HG03342 (cell line): Measurements from ENCODE around the gene ANKRD1.
"Not testable (repeated sequence)": the region's sequence is repeated elsewhere in the genome, so short reads cannot be mapped to it uniquely, and the experiment has no call there.

ENCODE experiments used
- ATAC-seq: cut with Tn5 transposase; IDR thresholded peaks from one replicate; pipeline ENCODE4 v1.9.1; 2021; ENCODE audit warnings: mild to moderate bottlenecking, moderate library complexity; ENCODE audit not compliant: unreplicated experiment

Gene ANKRD1

GRCh38 chr10:90913774-90914420 is 7.0 kb downstream of the ANKRD1 start:
- ATAC-seq, result no peak

- no peak for ATAC-seq
Observed at GRCh38 chr10:90912854-90913479, 7.9 kb downstream of the ANKRD1 start.

GRCh38 chr10:90912174-90912573 is 8.7 kb downstream of the ANKRD1 start:
- no peak for ATAC-seq

- ATAC-seq, result peak; percentile 84
Observed at GRCh38 chr10:90911133-90912051, 9.5 kb downstream of the ANKRD1 start.

GRCh38 chr10:90906596-90906995 is 14.3 kb downstream of the ANKRD1 start:
- no peak for ATAC-seq

GRCh38 chr10:90905925-90906324 is 15.0 kb downstream of the ANKRD1 start:
- ATAC-seq, result no peak

- ATAC-seq, result not testable (repeated sequence)
Observed at GRCh38 chr10:90896916-90897315, 24.0 kb downstream of the ANKRD1 start.

- ATAC-seq, result no peak
Observed at GRCh38 chr10:90893190-90893589, 27.7 kb downstream of the ANKRD1 start.

- no peak for ATAC-seq
Observed at GRCh38 chr10:90890347-90890746, 30.5 kb downstream of the ANKRD1 start.

GRCh38 chr10:90889636-90890035 is 31.3 kb downstream of the ANKRD1 start:
- no peak for ATAC-seq

GRCh38 chr10:90888387-90888786 is 32.5 kb downstream of the ANKRD1 start:
- ATAC-seq, result no peak

- no peak for ATAC-seq
Observed at GRCh38 chr10:90887555-90887954, 33.3 kb downstream of the ANKRD1 start.

- no peak for ATAC-seq
Observed at GRCh38 chr10:90885176-90885575, 35.7 kb downstream of the ANKRD1 start.

GRCh38 chr10:90884431-90884830 is 36.5 kb downstream of the ANKRD1 start:
- ATAC-seq, result no peak

GRCh38 chr10:90880059-90880719 is 40.7 kb downstream of the ANKRD1 start:
- not testable (repeated sequence) for ATAC-seq

GRCh38 chr10:90879062-90879461 is 41.8 kb downstream of the ANKRD1 start:
- ATAC-seq, result no peak

- peak; percentile 9 for ATAC-seq
Observed at GRCh38 chr10:90872648-90873020, 48.3 kb downstream of the ANKRD1 start.

GRCh38 chr10:90871766-90872647 is 48.9 kb downstream of the ANKRD1 start, which contains the start of gene RPP30:
RPP30 (plus strand) TSS chr10:90871974; CDS start chr10:90871987, 13 bp downstream.
- peak; percentile 97 for ATAC-seq

- ATAC-seq, result peak; percentile 46
Observed at GRCh38 chr10:90871279-90871765, 49.6 kb downstream of the ANKRD1 start.

GRCh38 chr10:90866050-90866598 is 54.8 kb downstream of the ANKRD1 start:
- no peak for ATAC-seq
